ENCODE results near the gene PDE10A.

PDE10A gene

GRCh38 chr6:165301372-165302246 lies 361.4 kb downstream of the PDE10A start:
- H3K36me3 ChIP-seq (ENCODE audit: insufficient read depth, low read length), result no peaks in the 10 kb centered on the region
- H3K4me3 ChIP-seq, result no peak overlapping the region
- no peak for DNase-seq (ENCODE audit: low read depth, low spot score)
- no peak overlapping the region for H3K27ac ChIP-seq
- TF ChIP-seq FOXP2 (optimal IDR thresholded peaks at IDR 0.05; ENCODE audit: control extremely low read depth, extremely low read length, insufficient read depth) (no peak), EZH2 (IDR thresholded peaks at IDR 0.05) (no peak), POLR2AphosphoS5 (IDR thresholded peaks at IDR 0.05; ENCODE audit: borderline replicate concordance, low read depth, low read length) (no peak)
- no peak overlapping the region for H3K9ac ChIP-seq (ENCODE audit: insufficient read length)
- no peaks in the 10 kb centered on the region for H3K9me3 ChIP-seq (ENCODE audit: low read depth, low read length)

GRCh38 chr6:165300422-165300936 lies 362.6 kb downstream of the PDE10A start:
- TF ChIP-seq FOXP2 (optimal IDR thresholded peaks at IDR 0.05; ENCODE audit: control extremely low read depth, extremely low read length, insufficient read depth) (no peak), EZH2 (IDR thresholded peaks at IDR 0.05) (no peak), POLR2AphosphoS5 (IDR thresholded peaks at IDR 0.05; ENCODE audit: borderline replicate concordance, low read depth, low read length) (no peak)
- Histone ChIP-seq H3K27ac (no peak overlapping the region), H3K9ac (ENCODE audit: insufficient read length) (no peak overlapping the region), H3K36me3 (ENCODE audit: insufficient read depth, low read length) (no peaks in the 10 kb centered on the region), H3K9me3 (ENCODE audit: low read depth, low read length) (no peaks in the 10 kb centered on the region), H3K4me3 (no peak overlapping the region)
- DNase-seq (ENCODE audit: low read depth, low spot score), result no peak

- Histone ChIP-seq H3K36me3 (ENCODE audit: insufficient read depth, low read length) (no peaks in the 10 kb centered on the region), H3K27ac (no peak overlapping the region), H3K4me3 (no peak overlapping the region), H3K9me3 (ENCODE audit: low read depth, low read length) (no peaks in the 10 kb centered on the region), H3K9ac (ENCODE audit: insufficient read length) (no peak overlapping the region)
- TF ChIP-seq EZH2 (IDR thresholded peaks at IDR 0.05), result no peak
- no peak for TF ChIP-seq FOXP2 (optimal IDR thresholded peaks at IDR 0.05; ENCODE audit: control extremely low read depth, extremely low read length, insufficient read depth)
- no peak for TF ChIP-seq POLR2AphosphoS5 (IDR thresholded peaks at IDR 0.05; ENCODE audit: borderline replicate concordance, low read depth, low read length)
- no peak for DNase-seq (ENCODE audit: low read depth, low spot score)
Measured at GRCh38 chr6:165298875-165299274, 364.2 kb downstream of the PDE10A start.

GRCh38 chr6:165298402-165298801 lies 364.6 kb downstream of the PDE10A start:
- TF ChIP-seq FOXP2 (optimal IDR thresholded peaks at IDR 0.05; ENCODE audit: control extremely low read depth, extremely low read length, insufficient read depth) (no peak), POLR2AphosphoS5 (IDR thresholded peaks at IDR 0.05; ENCODE audit: borderline replicate concordance, low read depth, low read length) (no peak), EZH2 (IDR thresholded peaks at IDR 0.05) (no peak)
- no peak for DNase-seq (ENCODE audit: low read depth, low spot score)
- H3K9me3 ChIP-seq (ENCODE audit: low read depth, low read length), result no peaks in the 10 kb centered on the region
- no peaks in the 10 kb centered on the region for H3K36me3 ChIP-seq (ENCODE audit: insufficient read depth, low read length)
- H3K27ac ChIP-seq, result no peak overlapping the region
- H3K9ac ChIP-seq (ENCODE audit: insufficient read length), result no peak overlapping the region
- no peak overlapping the region for H3K4me3 ChIP-seq

- H3K27ac ChIP-seq, result no peak overlapping the region
- H3K4me3 ChIP-seq, result no peak overlapping the region
- DNase-seq (ENCODE audit: low read depth, low spot score), result no peak
- H3K9ac ChIP-seq (ENCODE audit: insufficient read length), result no peak overlapping the region
- no peaks in the 10 kb centered on the region for H3K36me3 ChIP-seq (ENCODE audit: insufficient read depth, low read length)
- no peak for TF ChIP-seq POLR2AphosphoS5 (IDR thresholded peaks at IDR 0.05; ENCODE audit: borderline replicate concordance, low read depth, low read length)
- TF ChIP-seq FOXP2 (optimal IDR thresholded peaks at IDR 0.05; ENCODE audit: control extremely low read depth, extremely low read length, insufficient read depth), result no peak
- no peak for TF ChIP-seq EZH2 (IDR thresholded peaks at IDR 0.05)
- H3K9me3 ChIP-seq (ENCODE audit: low read depth, low read length), result no peaks in the 10 kb centered on the region
Measured at GRCh38 chr6:165292657-165293056, 370.4 kb downstream of the PDE10A start.

Data from SK-N-MC (cell line).